GM12864 (cell line): Measurements from ENCODE around the gene CCBE1.

Experiments used
- DNase-seq: peaks from one replicate; pipeline ENCODE4 v3.0.0-alpha.2; 2011; ENCODE audit warnings: low read depth
- H3K4me3 ChIP-seq: 2 replicates; pipeline ENCODE4 v1.5.1; 2011; ENCODE audit warnings: mild to moderate bottlenecking, low read depth, low read length, control low read depth
- TF ChIP-seq, protein P1 (sequence below): IDR thresholded peaks from 2 replicates; pipeline ENCODE4 v1.5.1; 2011; ENCODE audit warnings: low read depth, mild to moderate bottlenecking, moderate library complexity, low read length, control low read depth, inconsistent platforms; ENCODE audit errors: missing control alignments

CCBE1 gene

DNA sequence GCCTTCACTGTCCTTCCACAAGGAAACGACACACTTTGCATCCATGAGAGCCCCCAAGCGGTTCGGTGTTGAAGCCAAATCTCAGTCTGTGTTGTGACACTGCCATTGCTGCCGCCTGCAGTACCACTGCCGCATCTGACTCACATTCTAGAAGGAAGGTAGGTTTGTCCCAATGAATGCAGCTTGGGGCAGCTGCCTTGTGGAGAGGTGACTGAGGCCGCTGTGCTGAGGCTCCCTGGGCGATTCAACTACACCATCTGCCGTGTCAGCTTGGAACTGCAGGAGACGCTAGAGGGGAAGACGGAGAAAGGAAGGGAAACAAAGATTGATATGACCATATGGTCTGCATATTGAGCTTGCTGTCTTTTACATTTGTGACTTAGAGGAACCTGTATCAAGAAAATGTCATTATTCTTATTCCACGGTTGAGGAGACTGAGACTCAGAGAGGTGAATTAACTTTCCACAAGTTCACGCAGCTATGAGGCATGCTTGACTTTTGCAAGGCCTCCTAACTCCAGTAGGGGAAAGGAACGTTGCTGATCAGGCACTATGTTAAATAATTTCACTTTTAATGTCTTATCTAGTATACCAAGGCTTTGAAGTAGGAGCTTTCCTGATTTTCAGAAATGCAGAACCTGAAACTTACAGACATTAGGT, 294.7 kb downstream of the CCBE1 start:
- no peak overlapping the region for H3K4me3 ChIP-seq
- TF ChIP-seq, protein P1, sequence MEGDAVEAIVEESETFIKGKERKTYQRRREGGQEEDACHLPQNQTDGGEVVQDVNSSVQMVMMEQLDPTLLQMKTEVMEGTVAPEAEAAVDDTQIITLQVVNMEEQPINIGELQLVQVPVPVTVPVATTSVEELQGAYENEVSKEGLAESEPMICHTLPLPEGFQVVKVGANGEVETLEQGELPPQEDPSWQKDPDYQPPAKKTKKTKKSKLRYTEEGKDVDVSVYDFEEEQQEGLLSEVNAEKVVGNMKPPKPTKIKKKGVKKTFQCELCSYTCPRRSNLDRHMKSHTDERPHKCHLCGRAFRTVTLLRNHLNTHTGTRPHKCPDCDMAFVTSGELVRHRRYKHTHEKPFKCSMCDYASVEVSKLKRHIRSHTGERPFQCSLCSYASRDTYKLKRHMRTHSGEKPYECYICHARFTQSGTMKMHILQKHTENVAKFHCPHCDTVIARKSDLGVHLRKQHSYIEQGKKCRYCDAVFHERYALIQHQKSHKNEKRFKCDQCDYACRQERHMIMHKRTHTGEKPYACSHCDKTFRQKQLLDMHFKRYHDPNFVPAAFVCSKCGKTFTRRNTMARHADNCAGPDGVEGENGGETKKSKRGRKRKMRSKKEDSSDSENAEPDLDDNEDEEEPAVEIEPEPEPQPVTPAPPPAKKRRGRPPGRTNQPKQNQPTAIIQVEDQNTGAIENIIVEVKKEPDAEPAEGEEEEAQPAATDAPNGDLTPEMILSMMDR: peak; percentile 97
- peak; percentile 49 for DNase-seq

DNA sequence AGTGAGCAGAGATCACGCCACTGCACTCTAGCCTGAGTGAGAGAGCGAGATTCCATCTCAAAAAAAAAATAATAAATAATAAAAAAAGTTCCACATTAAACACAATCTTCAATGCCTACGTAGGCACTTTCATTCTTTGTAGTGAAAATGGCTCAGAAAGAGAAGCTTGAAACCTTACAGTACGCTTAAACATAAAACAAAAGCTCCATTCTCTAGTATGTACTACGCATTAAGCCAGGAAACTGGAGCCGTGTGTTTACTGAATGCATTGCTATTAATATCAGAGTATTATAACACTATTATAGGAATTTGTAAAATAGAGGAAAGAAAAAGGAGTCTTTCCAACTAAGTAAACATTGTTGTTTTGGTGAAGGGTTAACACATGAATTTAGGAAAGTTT, 296.8 kb downstream of the CCBE1 start:
- H3K4me3 ChIP-seq: no peak overlapping the region
- TF ChIP-seq, protein P1: no peak
- no peak for DNase-seq

DNA sequence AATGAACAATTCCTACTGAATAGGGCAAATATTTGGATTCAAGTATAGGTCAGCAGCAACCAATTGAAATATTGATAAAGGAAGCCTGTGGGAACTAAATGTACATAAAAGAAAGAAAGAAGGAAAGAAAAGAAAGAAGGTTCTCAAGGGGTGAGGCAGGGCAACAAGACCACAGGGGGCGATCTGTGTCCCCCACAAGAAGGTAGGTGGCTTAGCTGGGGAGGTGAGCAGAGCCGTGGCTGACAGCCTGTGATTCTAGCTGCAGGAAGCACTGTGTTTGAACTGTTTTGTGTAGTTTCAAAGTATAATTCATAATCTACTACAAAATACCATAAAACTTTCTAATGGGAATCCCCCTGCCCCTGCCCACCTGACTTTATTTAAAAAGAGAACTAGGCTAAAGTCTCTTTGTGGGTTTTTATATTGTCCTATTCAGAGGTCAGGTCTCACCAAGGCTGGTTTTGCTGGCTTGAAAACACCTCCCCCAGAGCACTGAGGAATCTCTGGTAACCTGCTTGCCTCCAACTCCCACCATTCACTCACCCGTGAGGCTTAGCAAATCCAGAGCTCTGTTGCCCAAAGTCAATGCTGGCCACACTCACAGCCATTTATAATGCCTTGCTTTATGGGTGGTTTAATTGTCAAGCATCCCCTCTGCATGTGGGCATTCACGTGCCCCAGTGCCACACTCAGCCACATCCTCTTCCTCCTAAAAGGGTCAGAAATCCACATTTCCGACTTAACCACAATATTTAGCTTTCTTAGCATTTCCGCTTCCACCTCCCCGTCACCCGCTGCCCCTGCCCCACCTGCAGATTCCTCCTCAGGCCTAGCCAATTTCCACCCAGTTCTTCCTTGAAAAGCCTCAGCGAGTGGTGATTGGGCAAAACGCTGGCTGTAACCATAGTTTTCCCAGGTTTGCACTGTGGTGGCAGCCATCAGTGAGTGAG, 301.7 kb downstream of the CCBE1 start:
- DNase-seq: no peak
- no peak overlapping the region for H3K4me3 ChIP-seq
- TF ChIP-seq, protein P1: no peak

DNA sequence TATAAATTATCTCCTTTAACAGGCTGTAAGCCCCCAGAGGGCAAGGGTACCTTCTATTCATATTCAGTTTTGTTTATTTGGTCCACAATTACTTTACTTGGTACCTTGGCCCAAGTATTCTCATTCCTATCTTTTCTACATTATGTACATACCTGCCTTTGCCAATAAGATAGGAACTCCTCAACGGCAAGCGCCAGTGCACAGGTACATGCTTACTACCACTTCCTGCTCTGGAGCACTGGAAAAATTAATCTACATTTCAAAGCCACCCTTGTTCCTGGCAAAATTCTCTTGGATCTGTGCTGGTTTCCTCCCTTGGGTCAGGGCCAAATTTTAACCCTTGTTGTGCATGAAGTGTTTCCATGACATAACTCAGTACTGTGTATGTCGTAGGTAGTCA, 303.8 kb downstream of the CCBE1 start:
- no peak overlapping the region for H3K4me3 ChIP-seq
- TF ChIP-seq, protein P1: no peak
- no peak for DNase-seq

DNA sequence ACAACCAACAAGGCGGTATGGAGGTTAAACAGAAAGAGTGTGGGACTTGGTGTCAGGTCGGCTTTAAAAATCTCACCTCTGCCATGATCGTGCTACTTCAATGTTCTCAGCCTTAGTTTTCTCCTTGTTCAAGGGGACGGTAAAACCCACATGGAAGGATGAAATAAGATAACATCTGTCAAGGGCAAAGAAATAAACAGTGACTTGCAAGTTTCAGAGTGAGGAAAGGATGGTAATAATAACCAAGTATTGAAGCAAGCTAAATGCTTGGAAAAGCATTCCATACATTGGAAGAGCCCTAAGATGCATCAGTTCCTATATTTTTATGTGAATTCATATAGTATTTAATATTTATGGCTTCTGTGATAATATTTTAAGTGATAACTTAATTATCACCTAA, 308.4 kb downstream of the CCBE1 start:
- DNase-seq: no peak
- TF ChIP-seq, protein P1: no peak
- no peak overlapping the region for H3K4me3 ChIP-seq

DNA sequence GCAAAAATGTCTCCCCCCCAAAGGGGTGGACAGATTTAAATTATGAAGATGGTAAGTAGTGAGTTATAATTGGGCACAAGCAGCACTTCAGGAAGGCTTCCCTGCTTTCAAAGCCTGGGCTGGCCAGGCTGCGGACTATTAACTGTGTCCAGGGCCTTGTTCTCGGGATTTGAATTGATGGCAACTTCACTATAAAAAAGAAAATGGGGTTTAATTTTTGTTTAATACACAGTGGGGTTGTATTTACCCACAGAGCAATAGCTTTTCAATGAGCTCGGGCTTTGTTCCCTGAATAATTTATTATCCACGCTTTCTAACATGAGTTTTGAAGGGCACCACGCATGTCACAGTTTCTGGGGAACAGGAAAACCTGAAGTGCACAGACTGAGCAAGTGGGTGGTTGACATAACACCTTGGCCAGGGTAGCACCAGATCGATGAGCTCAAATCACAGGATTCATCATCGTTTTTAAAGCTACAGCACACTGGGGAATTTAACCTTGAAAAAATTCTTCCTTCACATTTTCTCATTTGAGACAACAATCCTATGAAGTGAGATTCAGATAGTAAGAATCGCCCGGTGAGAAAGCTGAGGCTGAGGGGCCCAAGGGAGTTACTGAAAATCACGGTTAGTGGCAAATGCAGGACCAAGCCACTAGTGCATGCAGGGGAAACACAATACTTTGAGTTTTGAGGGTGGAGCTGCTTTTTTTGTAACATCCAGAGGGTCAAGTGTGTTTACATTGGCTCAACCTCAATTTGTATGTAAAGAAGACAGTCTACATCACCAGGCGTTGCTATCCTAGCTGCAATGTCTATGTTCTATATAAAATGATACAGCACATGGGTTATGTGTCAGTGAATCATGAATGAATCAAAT, 309.3 kb downstream of the CCBE1 start:
- H3K4me3 ChIP-seq: no peak overlapping the region
- TF ChIP-seq, protein P1: no peak
- DNase-seq: no peak
